ENCODE measurements around the gene ZNF441.

DNA sequence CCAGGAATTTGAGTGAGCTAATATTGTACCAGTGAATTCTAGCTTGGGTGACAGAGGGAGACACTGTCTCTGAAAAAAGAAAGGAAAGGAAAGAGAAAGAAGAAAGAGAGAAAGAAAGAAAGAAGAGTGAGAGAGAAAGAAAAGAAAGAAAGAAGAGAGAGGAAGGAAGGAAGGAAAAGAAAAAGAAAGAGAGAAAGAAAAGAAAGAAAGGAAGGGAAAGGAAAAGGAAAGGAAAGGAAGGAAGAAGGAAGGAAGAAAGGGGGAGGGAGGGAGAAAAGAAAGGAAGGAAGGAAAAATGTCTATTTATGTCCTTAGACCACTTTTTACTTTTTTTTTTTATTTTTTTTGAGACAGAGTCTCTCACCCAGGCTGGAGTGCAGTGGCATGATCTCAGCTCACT lies 26.1 kb downstream of the ZNF441 start:
- no peak for TF ChIP-seq ZNF777 (tag by site-specific recombination; IDR thresholded peaks at IDR 0.05; ENCODE audit: borderline replicate concordance)
- TF ChIP-seq, protein P1, sequence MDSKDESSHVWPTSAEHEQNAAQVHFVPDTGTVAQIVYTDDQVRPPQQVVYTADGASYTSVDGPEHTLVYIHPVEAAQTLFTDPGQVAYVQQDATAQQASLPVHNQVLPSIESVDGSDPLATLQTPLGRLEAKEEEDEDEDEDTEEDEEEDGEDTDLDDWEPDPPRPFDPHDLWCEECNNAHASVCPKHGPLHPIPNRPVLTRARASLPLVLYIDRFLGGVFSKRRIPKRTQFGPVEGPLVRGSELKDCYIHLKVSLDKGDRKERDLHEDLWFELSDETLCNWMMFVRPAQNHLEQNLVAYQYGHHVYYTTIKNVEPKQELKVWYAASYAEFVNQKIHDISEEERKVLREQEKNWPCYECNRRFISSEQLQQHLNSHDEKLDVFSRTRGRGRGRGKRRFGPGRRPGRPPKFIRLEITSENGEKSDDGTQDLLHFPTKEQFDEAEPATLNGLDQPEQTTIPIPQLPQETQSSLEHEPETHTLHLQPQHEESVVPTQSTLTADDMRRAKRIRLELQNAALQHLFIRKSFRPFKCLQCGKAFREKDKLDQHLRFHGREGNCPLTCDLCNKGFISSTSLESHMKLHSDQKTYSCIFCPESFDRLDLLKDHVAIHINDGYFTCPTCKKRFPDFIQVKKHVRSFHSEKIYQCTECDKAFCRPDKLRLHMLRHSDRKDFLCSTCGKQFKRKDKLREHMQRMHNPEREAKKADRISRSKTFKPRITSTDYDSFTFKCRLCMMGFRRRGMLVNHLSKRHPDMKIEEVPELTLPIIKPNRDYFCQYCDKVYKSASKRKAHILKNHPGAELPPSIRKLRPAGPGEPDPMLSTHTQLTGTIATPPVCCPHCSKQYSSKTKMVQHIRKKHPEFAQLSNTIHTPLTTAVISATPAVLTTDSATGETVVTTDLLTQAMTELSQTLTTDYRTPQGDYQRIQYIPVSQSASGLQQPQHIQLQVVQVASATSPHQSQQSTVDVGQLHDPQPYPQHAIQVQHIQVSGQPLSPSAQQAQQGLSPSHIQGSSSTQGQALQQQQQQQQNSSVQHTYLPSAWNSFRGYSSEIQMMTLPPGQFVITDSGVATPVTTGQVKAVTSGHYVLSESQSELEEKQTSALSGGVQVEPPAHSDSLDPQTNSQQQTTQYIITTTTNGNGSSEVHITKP (tag by site-specific recombination; IDR thresholded peaks at IDR 0.05) = no peak
- TF ChIP-seq KLF1 (tag by site-specific recombination; IDR thresholded peaks at IDR 0.05) = no peak
- TF ChIP-seq, protein P2, sequence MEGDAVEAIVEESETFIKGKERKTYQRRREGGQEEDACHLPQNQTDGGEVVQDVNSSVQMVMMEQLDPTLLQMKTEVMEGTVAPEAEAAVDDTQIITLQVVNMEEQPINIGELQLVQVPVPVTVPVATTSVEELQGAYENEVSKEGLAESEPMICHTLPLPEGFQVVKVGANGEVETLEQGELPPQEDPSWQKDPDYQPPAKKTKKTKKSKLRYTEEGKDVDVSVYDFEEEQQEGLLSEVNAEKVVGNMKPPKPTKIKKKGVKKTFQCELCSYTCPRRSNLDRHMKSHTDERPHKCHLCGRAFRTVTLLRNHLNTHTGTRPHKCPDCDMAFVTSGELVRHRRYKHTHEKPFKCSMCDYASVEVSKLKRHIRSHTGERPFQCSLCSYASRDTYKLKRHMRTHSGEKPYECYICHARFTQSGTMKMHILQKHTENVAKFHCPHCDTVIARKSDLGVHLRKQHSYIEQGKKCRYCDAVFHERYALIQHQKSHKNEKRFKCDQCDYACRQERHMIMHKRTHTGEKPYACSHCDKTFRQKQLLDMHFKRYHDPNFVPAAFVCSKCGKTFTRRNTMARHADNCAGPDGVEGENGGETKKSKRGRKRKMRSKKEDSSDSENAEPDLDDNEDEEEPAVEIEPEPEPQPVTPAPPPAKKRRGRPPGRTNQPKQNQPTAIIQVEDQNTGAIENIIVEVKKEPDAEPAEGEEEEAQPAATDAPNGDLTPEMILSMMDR (tag by site-specific recombination; IDR thresholded peaks at IDR 0.05) = no peak
- TF ChIP-seq, protein P3, sequence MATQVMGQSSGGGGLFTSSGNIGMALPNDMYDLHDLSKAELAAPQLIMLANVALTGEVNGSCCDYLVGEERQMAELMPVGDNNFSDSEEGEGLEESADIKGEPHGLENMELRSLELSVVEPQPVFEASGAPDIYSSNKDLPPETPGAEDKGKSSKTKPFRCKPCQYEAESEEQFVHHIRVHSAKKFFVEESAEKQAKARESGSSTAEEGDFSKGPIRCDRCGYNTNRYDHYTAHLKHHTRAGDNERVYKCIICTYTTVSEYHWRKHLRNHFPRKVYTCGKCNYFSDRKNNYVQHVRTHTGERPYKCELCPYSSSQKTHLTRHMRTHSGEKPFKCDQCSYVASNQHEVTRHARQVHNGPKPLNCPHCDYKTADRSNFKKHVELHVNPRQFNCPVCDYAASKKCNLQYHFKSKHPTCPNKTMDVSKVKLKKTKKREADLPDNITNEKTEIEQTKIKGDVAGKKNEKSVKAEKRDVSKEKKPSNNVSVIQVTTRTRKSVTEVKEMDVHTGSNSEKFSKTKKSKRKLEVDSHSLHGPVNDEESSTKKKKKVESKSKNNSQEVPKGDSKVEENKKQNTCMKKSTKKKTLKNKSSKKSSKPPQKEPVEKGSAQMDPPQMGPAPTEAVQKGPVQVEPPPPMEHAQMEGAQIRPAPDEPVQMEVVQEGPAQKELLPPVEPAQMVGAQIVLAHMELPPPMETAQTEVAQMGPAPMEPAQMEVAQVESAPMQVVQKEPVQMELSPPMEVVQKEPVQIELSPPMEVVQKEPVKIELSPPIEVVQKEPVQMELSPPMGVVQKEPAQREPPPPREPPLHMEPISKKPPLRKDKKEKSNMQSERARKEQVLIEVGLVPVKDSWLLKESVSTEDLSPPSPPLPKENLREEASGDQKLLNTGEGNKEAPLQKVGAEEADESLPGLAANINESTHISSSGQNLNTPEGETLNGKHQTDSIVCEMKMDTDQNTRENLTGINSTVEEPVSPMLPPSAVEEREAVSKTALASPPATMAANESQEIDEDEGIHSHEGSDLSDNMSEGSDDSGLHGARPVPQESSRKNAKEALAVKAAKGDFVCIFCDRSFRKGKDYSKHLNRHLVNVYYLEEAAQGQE (tag by site-specific recombination; IDR thresholded peaks at IDR 0.05) = no peak
- TF ChIP-seq, protein P4, sequence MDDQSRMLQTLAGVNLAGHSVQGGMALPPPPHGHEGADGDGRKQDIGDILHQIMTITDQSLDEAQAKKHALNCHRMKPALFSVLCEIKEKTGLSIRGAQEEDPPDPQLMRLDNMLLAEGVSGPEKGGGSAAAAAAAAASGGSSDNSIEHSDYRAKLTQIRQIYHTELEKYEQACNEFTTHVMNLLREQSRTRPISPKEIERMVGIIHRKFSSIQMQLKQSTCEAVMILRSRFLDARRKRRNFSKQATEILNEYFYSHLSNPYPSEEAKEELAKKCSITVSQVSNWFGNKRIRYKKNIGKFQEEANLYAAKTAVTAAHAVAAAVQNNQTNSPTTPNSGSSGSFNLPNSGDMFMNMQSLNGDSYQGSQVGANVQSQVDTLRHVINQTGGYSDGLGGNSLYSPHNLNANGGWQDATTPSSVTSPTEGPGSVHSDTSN (CRISPR knock-in tag; IDR thresholded peaks at IDR 0.05) = no peak
- TF ChIP-seq, protein P5, sequence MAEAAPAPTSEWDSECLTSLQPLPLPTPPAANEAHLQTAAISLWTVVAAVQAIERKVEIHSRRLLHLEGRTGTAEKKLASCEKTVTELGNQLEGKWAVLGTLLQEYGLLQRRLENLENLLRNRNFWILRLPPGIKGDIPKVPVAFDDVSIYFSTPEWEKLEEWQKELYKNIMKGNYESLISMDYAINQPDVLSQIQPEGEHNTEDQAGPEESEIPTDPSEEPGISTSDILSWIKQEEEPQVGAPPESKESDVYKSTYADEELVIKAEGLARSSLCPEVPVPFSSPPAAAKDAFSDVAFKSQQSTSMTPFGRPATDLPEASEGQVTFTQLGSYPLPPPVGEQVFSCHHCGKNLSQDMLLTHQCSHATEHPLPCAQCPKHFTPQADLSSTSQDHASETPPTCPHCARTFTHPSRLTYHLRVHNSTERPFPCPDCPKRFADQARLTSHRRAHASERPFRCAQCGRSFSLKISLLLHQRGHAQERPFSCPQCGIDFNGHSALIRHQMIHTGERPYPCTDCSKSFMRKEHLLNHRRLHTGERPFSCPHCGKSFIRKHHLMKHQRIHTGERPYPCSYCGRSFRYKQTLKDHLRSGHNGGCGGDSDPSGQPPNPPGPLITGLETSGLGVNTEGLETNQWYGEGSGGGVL (tag by site-specific recombination; IDR thresholded peaks at IDR 0.05) = no peak
- no peak for TF ChIP-seq ZNF558 (tag by site-specific recombination; IDR thresholded peaks at IDR 0.05)
- TF ChIP-seq, protein P6, sequence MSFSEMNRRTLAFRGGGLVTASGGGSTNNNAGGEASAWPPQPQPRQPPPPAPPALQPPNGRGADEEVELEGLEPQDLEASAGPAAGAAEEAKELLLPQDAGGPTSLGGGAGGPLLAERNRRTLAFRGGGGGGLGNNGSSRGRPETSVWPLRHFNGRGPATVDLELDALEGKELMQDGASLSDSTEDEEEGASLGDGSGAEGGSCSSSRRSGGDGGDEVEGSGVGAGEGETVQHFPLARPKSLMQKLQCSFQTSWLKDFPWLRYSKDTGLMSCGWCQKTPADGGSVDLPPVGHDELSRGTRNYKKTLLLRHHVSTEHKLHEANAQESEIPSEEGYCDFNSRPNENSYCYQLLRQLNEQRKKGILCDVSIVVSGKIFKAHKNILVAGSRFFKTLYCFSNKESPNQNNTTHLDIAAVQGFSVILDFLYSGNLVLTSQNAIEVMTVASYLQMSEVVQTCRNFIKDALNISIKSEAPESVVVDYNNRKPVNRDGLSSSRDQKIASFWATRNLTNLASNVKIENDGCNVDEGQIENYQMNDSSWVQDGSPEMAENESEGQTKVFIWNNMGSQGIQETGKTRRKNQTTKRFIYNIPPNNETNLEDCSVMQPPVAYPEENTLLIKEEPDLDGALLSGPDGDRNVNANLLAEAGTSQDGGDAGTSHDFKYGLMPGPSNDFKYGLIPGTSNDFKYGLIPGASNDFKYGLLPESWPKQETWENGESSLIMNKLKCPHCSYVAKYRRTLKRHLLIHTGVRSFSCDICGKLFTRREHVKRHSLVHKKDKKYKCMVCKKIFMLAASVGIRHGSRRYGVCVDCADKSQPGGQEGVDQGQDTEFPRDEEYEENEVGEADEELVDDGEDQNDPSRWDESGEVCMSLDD (tag by site-specific recombination; IDR thresholded peaks at IDR 0.05) = no peak
- no peak for TF ChIP-seq SP2 (tag by site-specific recombination; IDR thresholded peaks at IDR 0.05)
- no peak for TF ChIP-seq ZNF530 (tag by site-specific recombination; IDR thresholded peaks at IDR 0.05; ENCODE audit: low read depth)
- TF ChIP-seq ZNF394 (tag by site-specific recombination; IDR thresholded peaks at IDR 0.05; ENCODE audit: borderline replicate concordance) = no peak
- no peak for TF ChIP-seq ZBTB17 (tag by site-specific recombination; IDR thresholded peaks at IDR 0.05)

Measured in HEK293 (cell line).